Epidermal melanocyte (primary cell): ENCODE measurements around the gene DAPK1.

ENCODE experiments used
- DNase-seq: peaks from one replicate; pipeline ENCODE4 v3.0.0; 2011; ENCODE audit warnings: low spot score; ENCODE audit not compliant: insufficient read length

The DAPK1 gene

DNA sequence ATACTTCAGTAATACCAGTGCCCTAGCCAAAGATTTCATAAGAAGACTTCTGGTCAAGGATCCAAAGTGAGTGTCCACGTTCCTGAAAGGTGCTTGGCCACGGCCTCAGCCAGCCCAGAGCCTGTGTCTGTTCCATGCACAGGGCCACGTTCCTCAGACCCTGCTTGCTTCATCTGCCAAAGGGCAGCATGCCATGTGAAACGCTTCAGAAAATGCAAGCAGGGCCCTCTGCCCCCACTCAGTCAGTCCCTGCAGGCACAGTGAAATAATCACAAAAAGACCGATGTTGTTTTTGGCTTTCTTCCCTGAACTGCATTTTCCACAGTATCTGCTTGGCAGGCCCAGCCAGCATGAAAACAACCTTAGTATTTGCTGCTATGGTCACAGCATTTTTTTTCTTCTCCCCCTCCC lies 142.7 kb downstream of the DAPK1 start:
- peak; percentile 68 for DNase-seq

DNA sequence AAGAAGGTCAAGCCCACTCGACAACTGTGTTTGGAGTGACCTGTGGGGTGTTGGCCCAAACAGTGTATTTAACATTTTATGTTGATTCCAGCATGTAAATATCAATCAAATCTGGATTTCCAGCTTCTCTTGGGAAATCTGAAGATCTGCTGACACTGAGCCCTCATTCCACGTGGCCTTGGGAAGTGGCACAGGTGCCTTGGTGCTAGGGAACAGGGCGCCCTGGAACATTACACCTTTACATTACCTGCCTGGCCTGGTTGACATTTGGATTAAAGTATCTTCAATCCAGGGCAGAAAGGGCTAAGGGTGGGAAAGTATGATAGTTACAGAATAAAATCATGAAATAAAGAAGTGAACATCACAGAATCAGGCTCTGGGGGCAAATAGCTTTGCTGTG lies 143.4 kb downstream of the DAPK1 start:
- no peak for DNase-seq

DNA sequence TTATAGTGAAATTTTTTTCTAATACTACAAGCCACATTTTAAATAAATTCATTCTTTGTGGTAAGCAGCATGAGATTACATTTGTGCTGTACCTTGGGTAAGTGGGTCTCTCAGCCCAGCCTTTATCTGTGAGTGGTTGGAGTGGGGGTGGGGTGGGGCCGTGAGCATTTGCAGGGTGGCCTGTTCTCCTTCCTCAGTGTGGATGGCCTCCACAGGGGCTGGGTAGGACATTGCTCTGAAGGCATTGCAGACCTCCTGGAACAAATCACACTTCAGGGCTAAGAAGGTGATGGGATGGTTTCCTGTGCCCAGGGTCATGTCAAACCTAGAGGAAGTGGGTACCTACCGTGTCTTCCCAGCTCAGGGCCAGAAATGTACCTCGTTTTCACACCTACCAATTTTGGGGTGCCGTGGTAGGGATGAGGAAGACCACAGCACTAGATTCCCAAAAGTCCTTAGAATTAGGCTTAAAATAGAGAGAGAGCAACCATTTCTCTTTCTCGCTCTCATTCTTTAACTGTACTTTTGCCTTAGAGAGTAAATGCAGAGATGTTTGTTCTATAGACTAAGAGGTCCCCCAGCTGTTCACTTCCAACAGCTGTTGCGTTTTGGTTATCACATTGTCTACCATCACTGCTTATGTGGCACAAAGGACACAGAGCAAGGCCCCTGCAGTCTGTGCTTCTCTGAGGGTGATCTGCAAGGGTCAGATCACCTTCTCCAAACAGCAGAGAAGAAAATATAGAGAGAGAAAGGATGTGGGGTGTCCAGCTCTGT lies 144.9 kb downstream of the DAPK1 start:
- no peak for DNase-seq

DNA sequence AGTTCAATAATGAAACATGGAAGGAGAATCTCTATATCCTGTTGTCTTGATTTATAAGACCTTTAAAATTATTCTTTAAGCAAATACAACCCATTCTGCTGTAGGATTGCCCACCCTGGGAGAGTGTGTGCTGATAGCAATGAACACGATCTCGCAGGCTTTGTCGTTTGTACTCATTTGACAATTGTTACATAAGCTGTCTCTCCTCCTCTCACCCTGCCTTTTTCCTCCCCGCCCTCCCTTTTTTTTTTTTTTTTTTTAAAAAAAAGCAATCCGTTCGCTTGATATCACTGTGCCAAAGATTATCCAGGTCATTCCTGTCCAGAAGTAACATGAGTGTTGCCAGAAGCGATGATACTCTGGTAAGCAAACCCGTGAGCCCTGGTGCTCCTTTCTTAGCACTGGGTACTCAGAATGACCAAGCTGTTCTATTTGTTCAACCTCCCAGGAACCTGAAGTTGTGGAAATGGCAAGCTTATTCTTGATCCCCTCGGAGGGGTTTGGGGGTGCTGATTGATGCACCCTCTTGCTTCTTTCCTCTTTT lies 145.5 kb downstream of the DAPK1 start:
- no peak for DNase-seq

DNA sequence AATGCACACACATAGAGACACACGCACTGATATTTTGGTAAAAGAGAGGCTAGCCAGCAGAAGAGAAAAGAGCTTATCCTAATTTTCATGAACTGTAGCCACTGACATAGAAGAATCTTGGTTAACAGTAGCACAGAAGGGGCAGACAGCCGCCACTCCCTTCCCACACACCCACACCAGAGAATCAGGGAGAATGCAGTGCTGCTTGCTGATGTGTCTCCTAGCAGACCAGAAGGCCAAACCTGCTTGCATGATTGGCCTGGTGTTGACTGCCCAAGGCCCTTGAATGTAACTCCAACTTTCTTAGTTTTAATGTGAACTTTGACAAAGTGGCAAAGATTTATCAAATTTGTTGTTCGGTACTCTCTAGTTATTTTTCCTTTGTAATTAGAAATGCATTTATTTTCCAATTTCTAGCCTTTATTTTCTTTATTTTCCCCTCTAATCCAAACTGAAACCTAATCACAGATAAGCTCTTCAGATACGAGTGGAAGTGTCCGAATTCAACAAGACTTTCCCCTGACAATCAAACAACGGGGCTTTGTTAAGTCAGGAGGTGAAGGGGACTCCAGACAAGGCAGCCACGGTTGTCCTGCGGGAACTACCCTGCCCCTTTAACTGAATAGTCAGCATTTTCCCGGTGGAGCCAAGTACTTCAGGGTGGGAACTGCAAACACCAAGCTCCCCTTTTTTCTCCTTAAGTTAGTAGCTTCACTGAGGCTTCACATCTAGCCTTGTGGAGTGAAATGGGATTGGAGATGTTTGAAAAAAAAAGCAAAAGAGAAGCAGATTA lies 146.3 kb downstream of the DAPK1 start:
- DNase-seq = no peak

DNA sequence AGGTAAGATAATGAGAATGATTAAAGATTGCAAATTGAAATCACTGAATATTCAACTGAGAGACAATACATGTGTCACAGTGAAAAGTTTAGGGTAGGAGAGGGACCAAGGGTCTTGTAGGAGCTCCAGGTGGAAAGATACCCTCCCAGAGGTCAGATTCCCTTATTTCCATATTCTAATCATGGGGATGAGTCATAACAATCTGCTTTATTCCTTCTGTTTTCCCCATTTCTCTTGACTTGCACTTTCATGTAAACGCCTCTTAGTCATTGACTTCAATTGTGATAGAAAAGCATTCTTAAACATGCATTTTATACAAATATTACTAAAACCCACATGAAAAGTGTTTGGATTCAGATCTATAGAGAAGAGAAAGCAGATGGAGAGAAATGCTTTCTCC lies 147.0 kb downstream of the DAPK1 start:
- DNase-seq = no peak

DNA sequence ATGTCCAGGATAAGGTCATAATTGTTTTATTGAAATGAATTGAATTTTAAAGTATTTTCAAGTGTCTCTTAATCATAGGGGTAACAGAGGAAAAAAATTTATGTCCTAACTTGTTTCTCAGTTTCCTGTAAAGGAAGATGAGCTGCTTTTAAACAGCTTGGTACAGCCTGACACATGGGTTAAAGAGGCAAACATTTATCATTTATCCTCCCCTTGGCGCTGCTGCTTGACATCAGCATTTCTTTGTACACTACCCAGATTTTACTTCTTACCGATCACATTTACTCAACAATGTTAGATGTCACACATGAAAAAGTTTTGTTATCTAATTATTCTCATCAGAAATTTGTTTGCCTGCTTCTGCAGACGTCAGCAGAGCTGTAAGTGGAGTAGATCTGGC lies 148.9 kb downstream of the DAPK1 start:
- no peak for DNase-seq

DNA sequence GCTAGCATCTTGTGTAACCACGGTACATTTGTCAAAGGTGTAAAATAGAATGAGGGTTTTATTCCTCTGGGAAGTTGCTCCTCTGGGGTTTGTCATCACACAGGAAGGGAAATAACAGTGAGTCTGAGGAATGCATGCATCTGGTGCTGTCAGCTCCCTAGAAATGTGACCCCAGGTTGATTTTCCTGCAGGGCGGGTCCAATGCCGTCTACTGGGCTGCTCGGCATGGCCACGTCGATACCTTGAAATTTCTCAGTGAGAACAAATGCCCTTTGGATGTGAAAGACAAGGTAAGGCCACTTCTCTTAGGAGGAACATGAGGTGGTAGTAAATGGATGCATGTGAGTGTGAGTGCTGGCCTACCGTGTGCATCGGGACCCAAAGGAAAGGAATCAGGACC lies 149.4 kb downstream of the DAPK1 start:
- no peak for DNase-seq

DNA sequence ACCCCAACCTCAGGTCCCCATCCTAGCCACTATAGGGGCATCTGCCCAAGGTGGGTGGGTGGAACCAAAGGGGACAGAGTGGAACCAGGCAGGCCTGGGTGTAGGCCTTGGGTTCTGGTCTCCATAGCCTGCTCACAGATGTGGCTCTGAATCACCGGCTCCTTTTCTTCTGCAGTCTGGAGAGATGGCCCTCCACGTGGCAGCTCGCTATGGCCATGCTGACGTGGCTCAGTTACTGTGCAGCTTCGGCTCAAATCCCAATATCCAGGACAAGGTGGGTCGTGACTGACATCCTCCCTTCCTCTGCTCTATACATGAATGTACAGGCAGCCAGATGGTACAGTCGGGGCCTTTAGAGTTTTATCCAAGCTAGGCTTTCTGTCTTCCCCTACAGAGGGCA lies 150.9 kb downstream of the DAPK1 start:
- no peak for DNase-seq

DNA sequence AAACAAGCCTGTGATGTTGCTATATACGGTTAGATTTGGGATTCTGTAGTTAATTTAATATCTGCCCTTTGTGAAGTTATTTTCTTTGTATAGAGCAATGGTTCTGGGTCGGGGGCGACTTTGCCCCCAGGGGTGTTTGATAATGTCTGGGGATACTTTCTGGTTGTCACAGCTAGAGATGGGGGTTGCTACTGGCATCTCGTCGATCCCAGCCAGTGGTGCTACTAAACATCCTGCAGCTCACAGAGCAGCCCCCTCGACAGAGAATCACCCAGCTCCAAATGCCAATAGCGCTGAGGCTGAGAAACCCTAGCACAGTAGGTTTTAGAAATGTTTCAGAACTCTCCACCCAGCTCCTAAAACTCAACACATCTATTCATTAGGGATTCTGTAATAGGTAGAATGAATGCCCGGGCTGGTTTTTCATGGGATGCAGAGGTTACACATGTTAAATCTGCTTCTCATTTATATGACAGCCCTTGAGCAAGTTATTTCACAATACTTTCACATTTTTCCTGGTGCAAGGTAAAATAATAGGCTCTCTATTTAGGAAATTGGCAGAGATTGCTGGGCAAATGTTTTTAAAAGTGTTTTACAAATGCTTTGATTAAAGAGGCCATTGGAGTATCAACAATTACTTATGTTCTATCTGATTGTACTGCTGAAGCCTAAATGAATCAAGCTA lies 153.1 kb downstream of the DAPK1 start:
- no peak for DNase-seq

DNA sequence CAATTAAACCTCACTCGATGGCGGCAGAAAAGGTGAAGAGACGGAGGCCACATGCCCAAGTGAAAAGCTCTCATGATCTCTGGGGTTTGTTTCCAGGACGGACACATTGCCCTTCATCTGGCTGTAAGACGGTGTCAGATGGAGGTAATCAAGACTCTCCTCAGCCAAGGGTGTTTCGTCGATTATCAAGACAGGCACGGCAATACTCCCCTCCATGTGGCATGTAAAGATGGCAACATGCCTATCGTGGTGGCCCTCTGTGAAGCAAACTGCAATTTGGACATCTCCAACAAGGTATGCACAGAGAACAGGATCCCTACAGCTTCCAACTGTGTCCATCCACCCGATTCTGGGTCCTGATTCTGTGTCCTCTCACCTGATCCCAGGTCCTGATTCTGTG lies 153.8 kb downstream of the DAPK1 start:
- no peak for DNase-seq

DNA sequence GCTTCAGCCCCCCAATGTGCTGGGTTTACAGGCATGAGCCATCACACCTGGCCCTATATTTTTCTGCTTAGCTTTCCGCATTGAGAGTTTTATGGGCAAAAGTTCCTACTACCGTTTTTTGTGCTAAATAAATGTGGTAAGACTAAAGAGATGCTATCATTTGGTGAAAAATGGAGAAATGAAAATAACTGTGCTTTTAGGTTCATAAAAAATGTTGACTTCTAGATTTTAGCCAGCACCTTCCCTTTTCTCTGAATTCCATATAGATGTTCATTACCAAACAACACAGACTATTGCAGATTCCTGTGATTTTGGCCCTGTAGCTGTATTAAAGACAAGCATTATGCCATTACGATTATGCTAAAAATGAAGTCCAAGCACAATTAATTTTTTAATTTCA lies 156.3 kb downstream of the DAPK1 start:
- no peak for DNase-seq

DNA sequence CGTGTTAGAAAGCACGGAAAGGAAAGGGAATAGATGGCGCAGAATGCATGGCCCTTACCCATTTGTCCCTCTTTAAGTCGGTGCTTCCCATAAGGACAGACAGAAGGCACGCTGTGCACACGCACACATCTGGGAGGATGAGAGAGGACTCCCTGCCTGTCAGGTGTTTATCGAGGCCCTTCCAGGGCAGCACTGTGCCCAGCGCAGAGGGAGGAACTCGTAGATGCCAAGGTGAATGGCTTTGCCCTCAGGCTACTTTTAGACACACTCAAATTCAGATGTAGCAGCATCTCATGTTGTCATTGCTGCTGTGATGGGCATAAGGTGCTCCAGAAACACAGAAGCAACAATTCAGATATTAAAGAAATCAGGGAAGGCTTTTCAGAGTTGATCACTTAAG lies 158.1 kb downstream of the DAPK1 start:
- no peak for DNase-seq

DNA sequence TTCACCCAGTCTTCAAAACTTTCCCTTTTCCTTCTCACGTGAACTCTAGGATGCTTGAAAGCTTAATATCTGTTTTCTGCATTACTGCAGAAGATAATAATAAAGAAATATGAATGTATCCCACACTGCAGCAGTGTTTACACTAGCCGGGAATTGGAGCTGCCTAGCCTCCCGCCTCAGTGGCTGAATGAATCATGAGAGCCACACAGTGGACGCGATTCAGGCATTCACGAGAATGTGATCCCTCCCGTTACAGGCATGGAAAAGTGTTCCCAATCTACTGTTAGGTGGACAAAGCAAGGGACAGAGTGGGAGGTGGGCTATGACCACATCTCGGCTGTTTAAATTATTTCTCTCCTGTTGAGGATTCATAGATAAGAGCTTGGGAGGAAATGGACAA lies 158.8 kb downstream of the DAPK1 start:
- no peak for DNase-seq

DNA sequence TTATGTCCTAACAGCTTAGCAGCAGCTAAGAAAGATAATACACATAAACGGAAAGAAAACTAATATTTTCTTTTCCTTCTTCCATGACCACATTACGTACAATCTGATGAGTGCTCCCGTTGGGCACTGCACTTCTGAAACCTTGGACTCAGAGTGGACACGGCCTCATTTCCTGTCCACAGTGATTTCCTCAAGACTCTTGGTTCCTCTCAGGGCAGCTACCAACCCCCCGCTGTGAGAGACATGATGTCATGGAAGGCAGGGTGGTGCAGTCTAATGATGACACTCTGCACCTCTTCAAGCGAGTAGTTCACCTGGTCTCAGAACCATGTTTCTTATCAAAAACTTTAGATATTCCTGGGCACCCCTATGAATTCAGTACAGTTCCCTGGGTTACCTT lies 159.5 kb downstream of the DAPK1 start:
- DNase-seq = no peak

DNA sequence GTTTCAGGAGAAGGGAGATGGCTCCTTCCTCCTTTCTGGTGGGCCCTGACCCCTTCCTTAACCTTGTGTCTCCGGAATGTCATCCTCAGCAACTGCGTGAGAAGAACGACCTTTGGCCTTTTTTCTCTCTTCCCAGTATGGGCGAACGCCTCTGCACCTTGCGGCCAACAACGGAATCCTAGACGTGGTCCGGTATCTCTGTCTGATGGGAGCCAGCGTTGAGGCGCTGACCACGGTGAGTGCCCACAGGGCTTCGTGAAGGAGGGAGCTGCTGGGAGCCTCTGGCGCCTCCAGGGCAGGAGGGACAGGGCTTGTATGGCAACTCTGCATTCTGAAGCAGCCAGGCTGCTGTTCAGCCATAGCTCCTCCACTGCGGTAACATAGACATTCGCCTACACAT lies 160.2 kb downstream of the DAPK1 start:
- DNase-seq = no peak

DNA sequence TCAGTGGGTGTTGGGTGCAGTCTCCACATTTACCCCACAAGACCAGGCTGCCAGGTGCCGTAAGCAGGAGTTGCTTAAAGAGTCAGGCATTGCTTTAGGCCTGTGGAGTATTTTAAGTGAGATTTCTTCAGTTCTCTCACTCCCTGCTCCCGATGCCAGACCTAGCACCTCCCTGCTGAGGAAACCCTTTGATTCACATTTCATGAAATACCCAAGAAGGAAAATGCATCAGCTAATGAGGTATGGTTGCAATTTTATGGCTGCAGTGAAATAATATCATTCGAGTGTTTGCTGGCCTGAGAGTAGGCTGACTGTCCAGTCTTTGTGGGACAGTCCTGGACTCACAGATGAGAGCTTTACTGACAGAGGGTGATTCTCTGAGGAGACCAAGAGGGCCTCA lies 160.8 kb downstream of the DAPK1 start:
- DNase-seq = no peak

DNA sequence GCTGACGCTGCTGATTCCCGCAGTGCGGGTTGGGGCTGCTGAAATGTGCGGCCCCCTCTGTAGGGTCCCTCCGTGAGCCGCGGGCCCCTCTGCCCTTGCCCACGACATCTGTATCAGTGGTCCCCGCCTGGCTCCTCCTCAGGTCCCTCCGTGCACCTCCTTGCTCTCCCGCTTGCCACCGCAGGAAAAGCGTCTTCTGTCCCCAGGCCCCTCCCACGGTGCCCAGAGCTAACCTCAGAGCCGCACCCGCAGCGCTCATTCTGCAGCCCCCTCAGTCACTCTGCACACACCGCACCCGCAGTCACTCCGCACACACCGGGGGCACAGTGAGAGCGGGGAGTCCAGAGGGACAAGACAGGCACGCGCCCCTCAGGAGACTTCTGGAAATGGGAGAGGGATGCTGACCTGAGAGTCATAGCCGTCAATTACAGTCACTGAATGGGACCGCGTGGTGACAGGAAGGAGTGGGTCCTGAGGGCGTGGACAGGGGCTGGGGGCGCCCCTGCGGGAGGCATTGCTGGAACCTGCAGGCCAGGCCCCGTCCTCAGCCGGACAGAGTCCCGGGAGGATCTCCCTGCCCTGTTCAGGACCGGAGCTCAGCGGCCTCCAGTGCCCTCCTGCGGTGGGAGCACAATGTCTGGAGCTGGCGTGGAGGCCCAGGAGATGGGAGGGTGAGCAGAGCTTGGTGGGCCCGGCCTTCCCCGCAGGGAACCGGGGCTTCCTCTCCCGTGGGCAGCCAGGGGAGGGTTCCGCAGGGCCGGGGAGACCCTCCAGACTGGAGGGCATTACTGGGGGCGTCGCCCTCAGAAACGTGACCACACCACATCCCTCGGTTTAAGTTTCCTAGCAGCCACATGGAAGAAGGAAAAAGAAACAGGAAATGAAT lies 162.1 kb downstream of the DAPK1 start:
- DNase-seq = no peak

DNA sequence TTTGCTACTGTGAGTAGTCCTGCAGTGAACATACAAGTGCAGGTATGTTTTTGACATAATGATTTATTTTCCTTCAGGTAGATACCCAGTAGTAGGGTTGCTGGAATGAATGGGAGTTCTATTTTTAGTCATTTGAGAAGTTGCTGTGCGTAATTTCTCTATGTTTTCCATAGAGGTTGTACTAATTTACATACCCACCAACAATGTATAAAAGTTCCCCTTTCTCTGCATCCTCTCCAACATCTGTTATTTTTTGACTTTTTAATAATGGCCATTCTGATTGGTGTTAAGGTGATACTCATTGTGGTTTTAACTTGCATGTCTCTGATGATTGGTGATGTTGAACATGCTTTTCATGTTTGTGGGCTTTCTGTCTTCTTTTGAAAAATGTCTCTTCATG lies 163.6 kb downstream of the DAPK1 start:
- no peak for DNase-seq

DNA sequence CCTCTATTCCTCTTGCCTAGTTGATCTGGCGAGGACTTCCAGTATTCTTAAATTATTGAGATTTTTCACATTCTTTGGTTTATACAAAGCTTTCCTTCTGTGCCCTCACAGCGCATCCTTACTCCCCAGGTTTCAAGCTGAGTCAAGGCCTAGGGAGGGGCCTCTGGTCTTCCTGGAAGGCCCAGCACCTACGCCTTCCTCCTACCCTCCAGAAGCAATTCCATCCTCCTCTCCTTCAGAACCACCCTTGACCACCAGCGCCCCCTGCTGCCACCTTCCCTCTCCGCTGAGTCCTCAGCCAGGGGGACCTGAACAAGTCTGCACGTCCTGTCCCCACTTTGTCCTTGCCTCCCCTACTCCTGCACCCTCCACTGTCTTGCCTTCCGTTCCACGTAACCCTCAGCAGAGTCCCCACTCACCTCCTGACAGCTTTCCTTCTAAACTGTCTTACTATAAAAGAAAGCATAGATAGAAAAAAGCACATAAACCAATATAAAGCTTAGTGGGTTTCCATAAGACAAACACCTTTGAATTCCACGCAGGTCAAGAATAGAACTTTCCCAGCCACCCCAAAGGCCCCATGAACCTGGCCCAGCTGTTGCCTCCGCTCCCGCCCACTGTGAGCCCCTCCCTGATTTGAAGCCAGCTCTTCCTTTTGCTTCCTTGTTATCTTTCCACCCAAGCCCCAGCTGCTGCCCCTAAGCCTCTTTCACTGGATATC lies 165.3 kb downstream of the DAPK1 start:
- peak; percentile 80 for DNase-seq
